Measurements from ENCODE around the gene HIGD1B.

HIGD1B gene

DNA sequence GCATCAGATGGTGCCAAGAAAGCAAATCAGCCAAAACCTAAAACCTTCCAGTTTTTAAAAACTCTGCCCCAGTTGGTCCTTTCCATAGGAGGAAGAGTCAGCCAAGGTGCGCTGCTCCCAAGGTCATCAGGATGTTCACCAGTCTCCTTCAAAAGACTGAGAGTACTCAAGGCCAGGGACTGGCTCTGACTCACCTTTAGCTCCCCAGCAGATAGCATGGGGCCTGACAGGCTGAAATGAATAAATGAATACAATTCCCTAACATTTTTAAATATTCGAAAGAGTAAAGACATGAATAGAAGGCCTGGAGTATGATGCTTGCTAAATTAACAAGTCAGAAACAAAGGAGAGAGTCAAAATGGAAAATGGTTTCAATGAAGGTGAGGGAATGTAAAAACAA lies 32.4 kb downstream of the HIGD1B start:
- peaks cover 12% of the 10 kb centered on the region for H3K36me3 Mint-ChIP-seq
- H3K27ac Mint-ChIP-seq, result no peak overlapping the region

DNA sequence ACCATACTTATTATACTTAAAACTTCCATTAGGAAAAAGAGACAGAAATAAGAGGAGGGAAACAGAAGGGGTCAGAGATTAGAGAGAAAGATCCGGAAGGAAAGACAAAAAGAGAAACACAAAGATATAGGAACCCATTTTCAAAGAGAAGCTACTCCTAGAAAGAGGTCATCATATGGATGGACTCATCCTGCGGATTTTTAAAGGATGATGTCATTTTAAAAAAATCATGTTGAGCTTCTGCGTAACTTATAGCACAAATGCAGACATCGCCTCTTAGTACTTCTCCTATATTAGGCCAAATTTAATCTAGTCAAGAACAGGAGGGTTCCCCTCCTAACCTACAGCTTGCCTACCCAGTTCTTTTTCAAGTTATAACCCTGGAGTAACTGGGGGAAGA lies 33.5 kb downstream of the HIGD1B start:
- peaks cover 9% of the 10 kb centered on the region for H3K36me3 Mint-ChIP-seq
- no peak overlapping the region for H3K27ac Mint-ChIP-seq
- H3K9me3 Mint-ChIP-seq (ENCODE audit: low read depth), result no peaks in the 10 kb centered on the region
- H3K27me3 Mint-ChIP-seq, result no peaks in the 10 kb centered on the region
- H3K4me1 Mint-ChIP-seq (ENCODE audit: low read depth), result no peaks in the 10 kb centered on the region
- no peak overlapping the region for H3K4me3 Mint-ChIP-seq

More for the DNA sequence above, 32.4 kb downstream of the HIGD1B start:
- no peaks in the 10 kb centered on the region for H3K4me1 Mint-ChIP-seq (ENCODE audit: low read depth)
- H3K27me3 Mint-ChIP-seq, result no peaks in the 10 kb centered on the region
- H3K4me3 Mint-ChIP-seq, result no peak overlapping the region
- no peaks in the 10 kb centered on the region for H3K9me3 Mint-ChIP-seq (ENCODE audit: low read depth)

DNA sequence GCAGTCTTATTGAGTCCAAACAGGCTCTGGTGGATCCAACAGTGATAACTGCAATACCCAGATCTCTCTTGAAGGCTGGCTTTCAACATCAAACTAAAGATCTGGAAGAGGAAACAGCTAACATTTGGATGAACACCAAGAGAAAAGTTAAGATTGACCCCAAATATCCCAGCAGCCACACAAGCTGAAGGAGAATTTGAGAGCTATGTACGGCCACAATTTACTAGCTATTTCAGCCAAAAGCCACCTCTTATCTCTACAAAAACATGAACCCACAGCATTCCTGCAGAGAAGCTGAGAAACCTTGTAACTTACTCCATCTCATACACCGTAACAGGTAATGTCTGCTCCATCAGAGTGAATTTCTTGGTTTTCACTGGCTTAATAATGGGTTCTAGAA lies 37.3 kb downstream of the HIGD1B start:
- peaks cover 7% of the 10 kb centered on the region for H3K36me3 Mint-ChIP-seq
- no peak overlapping the region for H3K27ac Mint-ChIP-seq
- H3K4me1 Mint-ChIP-seq (ENCODE audit: low read depth), result peaks cover 4% of the 10 kb centered on the region
- no peaks in the 10 kb centered on the region for H3K9me3 Mint-ChIP-seq (ENCODE audit: low read depth)
- no peak overlapping the region for H3K4me3 Mint-ChIP-seq
- no peaks in the 10 kb centered on the region for H3K27me3 Mint-ChIP-seq

DNA sequence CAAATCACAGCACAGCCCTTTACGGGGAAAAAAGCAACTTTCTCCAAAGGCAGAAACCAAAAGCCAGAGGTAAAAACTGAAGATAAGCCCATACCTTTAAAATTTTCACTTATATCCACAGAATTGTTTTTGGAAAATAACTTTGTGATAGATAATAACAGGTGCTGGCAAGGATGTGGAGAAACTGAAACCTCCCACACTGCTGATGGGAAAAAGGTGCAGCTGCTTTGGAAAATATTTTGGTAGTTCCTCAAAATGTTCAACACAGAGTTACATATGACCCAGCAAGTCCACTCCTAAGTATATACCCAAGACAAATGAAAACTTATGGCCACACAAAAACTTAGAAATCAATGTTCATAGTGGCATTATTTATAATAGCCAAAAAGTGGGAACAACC lies 39.3 kb downstream of the HIGD1B start:
- no peak overlapping the region for H3K4me3 Mint-ChIP-seq
- H3K36me3 Mint-ChIP-seq, result peaks cover 3% of the 10 kb centered on the region
- no peaks in the 10 kb centered on the region for H3K9me3 Mint-ChIP-seq (ENCODE audit: low read depth)
- no peaks in the 10 kb centered on the region for H3K27me3 Mint-ChIP-seq
- H3K4me1 Mint-ChIP-seq (ENCODE audit: low read depth), result peaks cover 10% of the 10 kb centered on the region
- H3K27ac Mint-ChIP-seq, result no peak overlapping the region

DNA sequence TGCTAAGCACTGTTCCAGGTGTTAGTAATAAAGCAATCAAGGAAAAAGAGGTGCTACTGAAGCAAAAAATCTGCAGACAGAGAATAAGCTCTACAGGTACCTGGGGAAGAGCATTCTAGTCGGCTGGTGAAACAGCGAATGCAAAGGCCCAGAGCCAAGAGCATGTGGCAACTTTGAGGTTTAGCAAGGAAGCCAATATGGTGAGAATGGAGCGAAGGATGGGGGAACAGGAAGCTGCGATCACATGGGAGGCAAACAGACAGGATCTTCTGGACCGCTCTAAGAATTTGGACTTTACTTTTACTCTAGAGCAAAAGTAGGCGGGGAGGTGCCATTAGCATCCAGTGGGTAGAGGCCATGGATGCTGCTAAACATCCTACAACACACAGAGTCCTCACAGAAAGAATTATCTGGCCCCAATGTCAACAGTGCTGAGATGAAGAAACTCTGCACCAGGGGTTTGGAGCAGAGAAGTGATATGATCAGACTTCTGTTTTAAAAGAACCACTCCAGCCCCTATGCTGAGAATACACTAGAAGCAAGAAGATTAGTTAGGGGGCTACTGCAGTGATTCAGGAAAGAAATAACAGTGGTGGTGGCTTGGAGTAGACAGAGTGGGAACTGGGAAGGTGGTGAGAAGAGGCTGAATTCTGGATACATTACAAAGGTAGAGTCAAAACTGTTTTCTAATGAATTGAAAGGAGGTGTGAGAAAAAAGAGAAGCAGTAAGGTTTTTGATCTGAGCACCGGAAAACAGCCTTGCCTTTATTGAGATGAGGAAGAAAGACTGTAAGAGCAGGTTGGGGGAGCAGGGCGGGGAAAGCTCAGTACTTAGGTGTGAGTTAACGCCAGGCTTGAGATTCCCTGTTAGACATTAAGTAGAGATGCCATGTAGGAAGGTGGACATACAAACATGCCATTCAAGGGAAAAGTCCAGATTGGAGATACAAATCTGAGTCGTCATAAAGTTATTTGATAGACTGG lies 40.6 kb downstream of the HIGD1B start:
- no peaks in the 10 kb centered on the region for H3K36me3 Mint-ChIP-seq
- H3K4me3 Mint-ChIP-seq, result no peak overlapping the region
- peaks cover 13% of the 10 kb centered on the region for H3K4me1 Mint-ChIP-seq (ENCODE audit: low read depth)
- no peaks in the 10 kb centered on the region for H3K27me3 Mint-ChIP-seq
- no peaks in the 10 kb centered on the region for H3K9me3 Mint-ChIP-seq (ENCODE audit: low read depth)
- H3K27ac Mint-ChIP-seq, result no peak overlapping the region

DNA sequence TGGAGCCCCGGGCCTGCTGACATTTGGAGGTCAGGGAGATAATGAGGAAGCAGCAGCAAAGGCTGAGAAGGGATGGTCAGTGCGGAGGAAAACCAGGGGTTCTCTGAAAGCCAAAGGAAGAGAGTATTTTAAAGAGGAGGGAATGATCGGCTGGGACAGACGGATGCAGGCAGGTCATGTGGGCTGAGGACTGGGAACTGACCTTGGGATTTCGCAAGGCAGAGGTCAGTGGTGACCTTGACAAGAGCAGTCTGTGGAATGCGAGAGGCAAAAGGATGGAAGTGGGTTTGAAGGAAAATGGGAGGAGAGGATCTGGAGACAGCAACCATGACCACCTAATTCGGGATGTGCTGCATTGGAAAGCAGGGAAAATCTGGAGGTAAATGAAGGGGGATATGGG lies 41.3 kb downstream of the HIGD1B start:
- Mint-ChIP-seq H3K4me1 (ENCODE audit: low read depth) (peaks cover 15% of the 10 kb centered on the region), H3K27me3 (no peaks in the 10 kb centered on the region), H3K9me3 (ENCODE audit: low read depth) (no peaks in the 10 kb centered on the region), H3K27ac (no peak overlapping the region), H3K36me3 (no peaks in the 10 kb centered on the region), H3K4me3 (no peak overlapping the region)

DNA sequence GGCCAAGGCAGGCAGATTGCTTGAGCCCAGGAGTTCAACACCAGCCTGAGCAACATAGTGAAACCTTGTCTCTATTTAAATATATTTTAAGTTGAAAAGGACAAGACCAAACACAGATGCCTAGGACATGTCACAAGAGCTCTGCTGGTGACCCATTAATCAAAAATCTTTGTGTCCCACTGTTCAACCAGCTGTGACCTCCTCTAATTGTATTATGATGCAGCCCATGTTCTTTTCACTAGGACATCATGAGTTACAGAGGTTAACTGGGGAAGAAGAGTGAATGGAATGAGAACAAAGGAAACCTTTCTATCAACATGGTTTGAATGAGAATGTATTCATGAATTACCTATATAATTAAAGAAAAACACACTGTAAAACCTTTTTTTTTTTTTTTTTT lies 44.6 kb downstream of the HIGD1B start:
- Mint-ChIP-seq H3K36me3 (no peaks in the 10 kb centered on the region), H3K9me3 (ENCODE audit: low read depth) (no peaks in the 10 kb centered on the region), H3K4me3 (no peak overlapping the region), H3K27me3 (no peaks in the 10 kb centered on the region), H3K4me1 (ENCODE audit: low read depth) (peaks cover 27% of the 10 kb centered on the region), H3K27ac (no peak overlapping the region)

DNA sequence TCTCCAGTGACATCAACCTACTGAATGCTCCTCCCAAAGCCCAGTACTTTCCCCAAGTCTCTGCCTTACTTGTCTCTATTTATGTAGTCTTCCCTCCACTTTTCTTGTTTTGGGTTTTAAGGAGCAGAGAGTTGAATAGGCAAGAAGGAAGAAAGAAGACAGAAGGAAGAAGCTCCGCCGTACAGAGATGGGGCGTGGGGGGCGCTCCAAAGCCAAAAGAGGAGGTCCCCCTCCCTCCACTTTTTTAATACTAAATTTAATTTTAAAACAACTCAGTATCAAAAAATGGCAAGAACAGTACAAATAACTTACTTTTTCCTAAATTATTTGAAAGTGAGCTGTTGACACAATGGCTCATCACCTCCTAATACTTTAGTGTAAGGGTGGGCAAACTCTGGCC lies 47.0 kb downstream of the HIGD1B start:
- Mint-ChIP-seq H3K9me3 (ENCODE audit: low read depth) (no peaks in the 10 kb centered on the region), H3K27me3 (no peaks in the 10 kb centered on the region)

DNA sequence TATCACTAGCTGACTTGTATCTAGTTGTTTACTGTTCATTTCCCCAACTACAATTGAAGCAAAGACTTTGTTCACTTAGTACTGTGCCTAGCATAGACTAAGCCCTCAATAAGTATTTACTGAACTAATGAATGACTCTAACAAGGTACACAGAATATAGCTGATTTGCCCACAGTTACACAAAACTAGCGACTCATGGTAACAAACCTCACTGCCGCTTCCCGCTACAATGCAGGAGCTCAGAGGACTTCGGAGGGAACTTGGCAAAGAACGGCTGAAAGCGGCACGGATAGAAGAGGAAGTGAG lies 51.0 kb downstream of the HIGD1B start:
- Mint-ChIP-seq H3K27ac (peak overlapping the region; percentile 96), H3K36me3 (peaks cover 4% of the 10 kb centered on the region), H3K9me3 (ENCODE audit: low read depth) (no peaks in the 10 kb centered on the region), H3K4me3 (peak overlapping the region; percentile 99), H3K4me1 (ENCODE audit: low read depth) (peaks cover 30% of the 10 kb centered on the region), H3K27me3 (peaks cover 3% of the 10 kb centered on the region)

More for the DNA sequence above, 47.0 kb downstream of the HIGD1B start:
- peaks cover 35% of the 10 kb centered on the region for H3K4me1 Mint-ChIP-seq (ENCODE audit: low read depth)
- H3K27ac Mint-ChIP-seq, result no peak overlapping the region
- peaks cover 4% of the 10 kb centered on the region for H3K36me3 Mint-ChIP-seq
- H3K4me3 Mint-ChIP-seq, result no peak overlapping the region

DNA sequence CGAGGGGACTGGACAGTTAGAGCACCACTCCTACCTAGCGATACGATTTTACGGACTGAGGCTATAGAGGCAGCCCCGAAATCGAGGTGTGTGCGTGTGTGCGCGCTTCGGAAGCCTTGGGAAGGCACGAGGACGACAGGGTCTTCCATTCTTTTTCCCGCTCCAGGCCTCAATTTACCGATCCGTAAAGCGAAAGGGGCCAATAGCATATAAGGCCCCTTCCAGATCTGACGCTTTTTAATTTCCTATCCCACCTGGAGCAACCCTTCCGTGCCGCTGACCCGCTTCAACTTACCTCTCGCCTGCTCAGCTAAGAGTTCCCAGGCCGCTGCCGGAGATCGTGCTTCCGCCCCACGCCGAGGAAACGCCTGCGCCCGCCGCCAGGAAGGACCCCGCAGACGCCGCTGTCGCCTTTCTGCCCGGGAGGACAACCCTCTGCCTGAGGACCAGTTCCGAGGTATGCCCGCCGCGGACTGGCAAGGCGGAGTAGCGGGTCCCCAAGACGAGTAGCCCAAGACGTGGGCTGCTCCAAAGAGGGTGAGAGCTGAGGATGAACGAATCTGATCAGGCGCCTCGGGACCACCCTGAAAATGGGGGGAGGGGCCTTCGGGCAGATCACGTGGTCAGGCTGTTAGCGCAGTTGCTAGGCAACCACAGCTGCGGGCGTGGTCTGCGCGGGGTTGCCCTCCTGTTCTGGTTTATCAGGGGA lies 51.5 kb downstream of the HIGD1B start, which contains the start of gene EFTUD2:
EFTUD2 (minus strand) TSS at position 372 of the 709 bp plus-strand sequence. CDS start 4,924 bp downstream, outside the sequence.
- Mint-ChIP-seq H3K27me3 (peaks cover 3% of the 10 kb centered on the region), H3K9me3 (ENCODE audit: low read depth) (no peaks in the 10 kb centered on the region), H3K4me1 (ENCODE audit: low read depth) (peaks cover 30% of the 10 kb centered on the region), H3K4me3 (peak within 1 kb of the TSS; percentile 99), H3K36me3 (peaks cover 4% of the 10 kb centered on the region), H3K27ac (peak within 1 kb of the TSS; percentile 96)

All from activated naive CD8-positive, alpha-beta T cell (primary cell).